NCI-H345 treated with DMSO at 0.1 percent for 48 hours (cell line): ENCODE results near the gene DPH3.
"Not testable (repeated sequence)": the region's sequence is repeated elsewhere in the genome, so short reads cannot be mapped to it uniquely, and the experiment has no call there.

Experiments used
- DNase-seq: peaks from one replicate; lab custom pipeline; 2025; ENCODE audit not compliant: unreplicated experiment; lab: John Stamatoyannopoulos, UW

DPH3 gene

GRCh38 chr3:16264708-16265454 lies at the start of gene DPH3, which contains the start of gene OXNAD1:
Gene DPH3, minus strand, starts transcription at chr3:16264943. Its CDS starts 67 bp downstream, at chr3:16264876.
Gene OXNAD1, plus strand, starts transcription at chr3:16265212. Its CDS starts 5,741 bp downstream, at chr3:16270953.
- DNase-seq = peak; percentile 93

GRCh38 chr3:16313886-16314645 lies 49.3 kb upstream of the DPH3 start:
- no peak for DNase-seq

GRCh38 chr3:16311960-16312451 lies 47.3 kb upstream of the DPH3 start:
- DNase-seq = no peak

- DNase-seq = not testable (repeated sequence)
Measured at GRCh38 chr3:16310486-16310885, 45.7 kb upstream of the DPH3 start.

GRCh38 chr3:16309558-16309957 lies 44.8 kb upstream of the DPH3 start:
- DNase-seq = no peak

GRCh38 chr3:16308727-16309126 lies 44.0 kb upstream of the DPH3 start:
- DNase-seq = no peak

- DNase-seq = no peak
Measured at GRCh38 chr3:16307832-16308531, 43.2 kb upstream of the DPH3 start.

- DNase-seq = no peak
Measured at GRCh38 chr3:16305111-16305541, 40.4 kb upstream of the DPH3 start.

- no peak for DNase-seq
Measured at GRCh38 chr3:16304061-16305010, 39.6 kb upstream of the DPH3 start.

- DNase-seq = no peak
Measured at GRCh38 chr3:16303037-16303575, 38.4 kb upstream of the DPH3 start.

GRCh38 chr3:16302082-16302631 lies 37.4 kb upstream of the DPH3 start:
- no peak for DNase-seq

GRCh38 chr3:16301507-16301906 lies 36.8 kb upstream of the DPH3 start:
- DNase-seq = no peak

GRCh38 chr3:16300881-16301359 lies 36.2 kb upstream of the DPH3 start:
- DNase-seq = no peak

- no peak for DNase-seq
Measured at GRCh38 chr3:16300307-16300706, 35.6 kb upstream of the DPH3 start.

- DNase-seq = no peak
Measured at GRCh38 chr3:16299746-16300145, 35.0 kb upstream of the DPH3 start.

GRCh38 chr3:16298891-16299290 lies 34.1 kb upstream of the DPH3 start:
- DNase-seq = no peak

- DNase-seq = no peak
Measured at GRCh38 chr3:16297997-16298885, 33.5 kb upstream of the DPH3 start.

GRCh38 chr3:16295298-16295890 lies 30.7 kb upstream of the DPH3 start:
- DNase-seq = no peak
